CD1c-positive myeloid dendritic cell (primary cell): Measurements from ENCODE around the gene TBXA2R.
"Not testable (repeated sequence)": the region's sequence is repeated elsewhere in the genome, so short reads cannot be mapped to it uniquely, and the experiment has no call there.

Experiments
- DNase-seq: peaks from one replicate; pipeline ENCODE4 v3.0.0-alpha.2; 2016; ENCODE audit errors: extremely low spot score

TBXA2R gene

DNA sequence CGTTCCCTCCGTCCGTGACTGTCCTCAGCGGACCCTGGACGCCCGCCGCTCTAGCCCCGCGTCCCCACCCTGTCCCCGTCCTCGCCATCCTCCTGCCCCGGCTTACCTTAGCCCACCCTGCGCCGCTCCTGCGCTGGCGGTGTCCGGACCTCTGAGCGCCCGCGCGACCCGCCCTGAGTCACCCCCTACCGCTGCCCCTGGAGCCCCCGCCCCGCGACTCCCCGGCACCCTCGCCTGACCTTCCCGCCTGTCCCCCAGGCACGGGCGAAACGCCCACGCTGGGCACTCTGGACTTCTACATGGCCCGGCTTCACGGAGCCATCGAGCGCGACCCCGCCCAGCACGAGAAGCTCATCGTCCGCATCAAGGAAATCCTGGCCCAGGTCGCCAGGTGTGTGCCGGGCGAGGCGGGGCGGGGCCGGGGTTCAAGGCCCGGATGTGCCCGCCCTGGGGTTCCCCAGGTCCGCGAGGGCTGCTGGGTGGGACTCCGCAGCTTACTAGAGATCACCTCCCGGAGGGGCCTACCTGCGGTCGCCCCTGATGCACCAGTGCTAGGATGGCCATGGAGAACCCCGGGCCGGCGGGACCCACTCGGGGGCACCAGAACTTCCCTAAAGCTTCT lies 28.8 kb downstream of the TBXA2R start:
- no peak for DNase-seq

DNA sequence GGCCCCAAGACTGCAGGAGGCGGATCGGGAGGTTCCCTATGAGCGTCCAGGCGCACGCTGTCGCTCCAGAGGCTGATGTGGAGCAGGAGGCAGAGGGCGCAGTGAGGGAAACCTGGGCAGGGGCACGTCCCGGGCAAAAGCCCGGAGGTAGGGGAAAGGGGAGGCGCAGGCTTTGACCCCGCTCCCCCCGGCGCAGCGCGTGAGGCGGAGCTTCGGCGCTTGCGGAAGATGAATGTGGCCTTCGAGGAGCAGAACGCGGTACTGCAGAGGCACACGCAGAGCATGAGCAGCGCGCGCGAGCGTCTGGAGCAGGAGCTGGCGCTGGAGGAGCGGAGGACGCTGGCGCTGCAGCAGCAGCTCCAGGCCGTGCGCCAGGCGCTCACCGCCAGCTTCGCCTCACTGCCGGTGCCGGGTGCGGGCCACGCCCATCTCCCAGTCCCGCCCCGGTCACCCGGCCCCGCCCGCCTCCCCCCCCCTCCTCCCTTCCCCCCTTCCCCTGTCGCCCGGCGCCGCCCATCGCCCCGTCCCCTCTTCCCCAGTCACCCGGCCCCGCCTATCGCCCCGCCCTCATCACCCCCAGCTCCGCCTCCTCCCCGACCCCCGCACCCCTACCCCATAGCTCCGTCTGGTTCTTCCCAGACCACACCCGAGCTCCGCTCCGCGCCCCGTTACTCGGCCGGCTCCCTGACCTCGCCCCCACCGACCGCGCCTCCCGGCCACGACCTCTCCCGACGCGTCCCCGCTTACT lies 29.8 kb downstream of the TBXA2R start:
- DNase-seq = peak; percentile 53

GRCh38 chr19:3575949-3576673 lies 30.6 kb downstream of the TBXA2R start:
- no peak for DNase-seq

- no peak for DNase-seq
Observed at GRCh38 chr19:3575260-3575741, 31.4 kb downstream of the TBXA2R start.

GRCh38 chr19:3573858-3574637 lies 32.6 kb downstream of the TBXA2R start:
- peak; percentile 98 for DNase-seq

DNA sequence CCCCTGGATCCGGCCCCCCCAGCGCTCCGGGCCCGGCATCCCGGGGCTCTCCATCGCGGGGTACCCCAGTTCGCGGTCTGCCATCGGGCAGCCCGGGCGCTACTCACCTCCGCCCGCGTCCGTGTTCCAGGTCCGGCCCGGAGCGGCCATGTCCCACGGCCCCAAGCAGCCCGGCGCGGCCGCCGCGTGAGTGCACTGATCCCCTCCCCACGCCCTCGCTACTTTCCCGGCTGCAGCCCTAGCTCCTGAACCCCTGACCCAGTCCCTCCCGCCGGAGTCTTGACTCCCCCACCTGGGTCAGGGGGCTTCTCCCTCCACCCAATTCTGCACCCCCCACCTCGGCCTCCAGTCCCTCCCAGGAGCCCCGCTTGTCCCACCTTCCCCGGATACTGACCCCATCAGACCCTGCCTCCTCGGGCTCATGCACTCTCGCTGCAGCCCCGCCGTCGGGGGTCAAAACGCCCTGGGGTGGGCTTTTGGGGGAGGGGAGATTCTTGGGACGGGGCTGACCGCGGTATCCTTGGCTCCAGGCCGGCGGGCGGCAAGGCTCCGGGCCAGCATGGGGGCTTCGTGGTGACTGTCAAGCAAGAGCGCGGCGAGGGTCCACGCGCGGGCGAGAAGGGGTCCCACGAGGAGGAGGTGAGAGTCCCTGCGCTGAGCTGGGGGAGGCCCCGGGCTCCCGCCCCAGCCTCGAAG lies 33.4 kb downstream of the TBXA2R start:
- DNase-seq = no peak

GRCh38 chr19:3572855-3573161 lies 33.9 kb downstream of the TBXA2R start, which contains the start of gene HMG20B:
Gene HMG20B, plus strand, starts transcription at chr19:3572944. Its CDS starts 366 bp downstream, at chr19:3573310.
- DNase-seq = no peak

DNA sequence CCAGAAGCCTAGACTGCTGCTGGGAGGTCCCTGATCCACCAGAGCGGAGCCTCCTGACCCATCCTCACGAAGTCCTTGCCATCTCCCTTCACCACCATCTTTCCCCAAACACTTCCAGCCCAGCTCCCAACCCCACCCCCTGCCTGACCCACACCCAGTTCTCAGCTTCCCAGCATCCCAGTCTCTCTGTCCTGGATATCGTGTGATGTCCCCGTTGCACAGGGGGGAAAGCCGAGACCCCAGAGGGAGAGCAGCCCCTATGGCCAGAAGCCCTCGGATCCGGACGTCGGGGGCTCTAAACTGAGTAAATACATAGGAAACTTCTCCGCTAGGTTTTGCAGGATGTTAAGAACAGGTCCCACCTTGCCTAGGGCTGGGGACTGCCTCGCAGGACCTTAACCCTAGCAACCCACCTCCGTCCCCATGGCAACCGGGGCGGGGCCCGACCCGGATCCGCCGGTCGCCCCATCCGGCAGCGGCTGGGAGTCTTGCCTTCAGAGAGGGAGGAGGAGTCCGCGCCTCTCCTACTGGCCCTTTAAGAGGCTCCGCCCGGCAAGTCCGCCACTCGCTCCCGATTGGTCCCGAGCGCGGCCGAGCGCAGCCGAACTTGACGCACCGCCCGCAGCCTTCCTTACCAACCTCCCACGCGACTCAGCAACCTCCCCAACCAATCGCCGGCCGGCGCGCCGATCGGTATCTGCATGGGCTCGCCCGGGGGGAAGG lies 34.4 kb downstream of the TBXA2R start:
- DNase-seq = peak; percentile 100

DNA sequence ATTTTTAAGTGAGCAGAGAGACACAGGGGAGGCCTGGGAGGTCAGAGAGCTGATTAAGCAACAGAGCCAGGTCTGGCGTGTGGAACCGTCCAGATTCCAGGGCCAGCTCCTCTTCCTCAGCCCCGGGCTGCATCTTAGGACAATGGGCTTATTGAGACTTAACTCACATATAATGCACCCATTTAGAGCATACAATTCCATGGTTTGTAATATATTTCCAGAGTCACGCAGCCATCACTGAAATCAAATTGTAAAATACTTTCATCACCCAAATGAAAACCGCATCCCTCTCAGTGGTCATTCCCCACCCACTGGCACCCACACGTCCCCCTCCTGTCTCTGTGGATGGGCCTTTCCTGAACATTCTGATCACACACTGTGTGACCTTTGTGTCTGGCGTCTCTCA lies 36.1 kb downstream of the TBXA2R start:
- DNase-seq = peak; percentile 70

DNA sequence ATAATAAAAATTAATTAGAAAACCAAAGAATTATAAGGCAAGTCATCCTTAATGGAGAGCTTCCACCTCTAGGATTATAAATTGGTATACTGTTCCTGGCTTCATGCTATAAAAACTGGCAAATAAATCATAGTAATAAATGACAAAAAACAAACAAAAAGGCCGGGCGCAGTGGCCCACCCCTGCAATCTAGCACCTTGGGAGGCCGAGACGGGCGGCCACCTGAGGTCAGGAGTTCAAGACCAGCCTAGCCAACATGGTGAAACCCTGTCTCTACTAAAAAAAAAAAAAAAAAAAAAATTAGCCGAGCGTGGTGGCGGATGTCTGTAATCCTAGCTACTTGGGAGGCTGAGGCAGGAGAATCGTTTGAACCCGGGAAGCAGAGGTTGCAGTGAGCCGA lies 36.6 kb downstream of the TBXA2R start:
- DNase-seq = not testable (repeated sequence)

DNA sequence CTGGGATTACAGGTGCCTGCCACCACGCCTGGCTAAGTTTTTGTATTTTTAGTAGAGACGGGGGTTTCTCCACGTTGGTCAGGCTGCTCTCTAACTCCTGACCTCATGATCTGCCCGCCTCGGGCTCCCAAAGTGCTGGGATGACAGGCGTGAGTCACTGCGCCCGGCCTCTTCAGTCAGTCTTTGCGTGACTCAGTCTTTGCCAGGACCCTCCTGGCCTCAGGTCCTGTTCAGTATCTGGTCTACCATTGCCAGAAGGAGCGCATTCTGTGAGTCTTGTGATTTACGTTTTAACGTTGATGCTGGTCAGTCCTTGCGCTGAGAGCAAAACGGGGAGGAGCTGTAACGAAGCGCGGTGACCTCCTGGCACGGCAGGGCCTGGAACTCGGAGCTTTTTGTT lies 41.5 kb downstream of the TBXA2R start:
- DNase-seq = no peak

DNA sequence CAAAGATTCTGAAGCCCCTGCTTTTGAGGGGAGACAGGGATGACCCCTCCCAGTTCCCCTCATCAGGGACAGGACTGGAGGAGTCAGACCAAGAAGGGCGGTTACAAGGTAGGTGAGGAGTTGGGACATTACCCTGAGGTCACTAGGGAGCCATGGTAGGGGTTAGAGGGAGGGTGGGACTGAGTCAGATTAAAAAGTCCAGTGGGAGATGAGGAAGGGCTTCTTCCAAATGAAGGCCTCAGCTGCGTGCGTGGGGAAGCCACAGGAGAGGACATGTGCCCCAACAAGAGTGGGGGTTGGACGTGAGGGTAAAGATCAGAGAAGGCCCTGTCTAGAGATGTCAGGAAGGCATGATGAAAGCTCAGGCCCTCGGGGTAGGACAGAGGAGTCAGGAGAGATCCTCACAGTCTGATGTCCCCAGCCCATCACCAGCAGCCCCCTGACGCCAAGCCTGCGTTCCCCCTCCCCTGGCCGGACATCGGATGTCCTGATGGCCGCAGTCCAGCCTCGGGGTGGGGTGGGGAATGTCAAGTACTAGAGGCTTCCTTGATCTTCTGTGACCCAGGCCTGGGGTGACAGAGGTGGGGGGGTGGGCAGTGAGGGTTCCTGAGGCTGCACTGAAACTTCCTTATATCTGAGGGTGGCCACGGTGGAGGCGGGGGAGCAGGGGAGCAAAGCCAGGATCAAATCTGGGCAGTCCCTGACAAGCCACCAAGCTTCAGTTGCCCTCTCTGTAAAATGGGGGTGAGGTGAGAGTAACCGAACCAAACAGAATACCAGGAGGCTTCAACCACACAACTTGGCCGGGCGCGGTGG lies 42.8 kb downstream of the TBXA2R start:
- peak; percentile 72 for DNase-seq

- peak; percentile 99 for DNase-seq
Observed at GRCh38 chr19:3557461-3558248, 49.0 kb downstream of the TBXA2R start, which contains the start of gene MFSD12. Gene MFSD12, minus strand, starts transcription at chr19:3557586. Its CDS starts 183 bp downstream, at chr19:3557403.

DNA sequence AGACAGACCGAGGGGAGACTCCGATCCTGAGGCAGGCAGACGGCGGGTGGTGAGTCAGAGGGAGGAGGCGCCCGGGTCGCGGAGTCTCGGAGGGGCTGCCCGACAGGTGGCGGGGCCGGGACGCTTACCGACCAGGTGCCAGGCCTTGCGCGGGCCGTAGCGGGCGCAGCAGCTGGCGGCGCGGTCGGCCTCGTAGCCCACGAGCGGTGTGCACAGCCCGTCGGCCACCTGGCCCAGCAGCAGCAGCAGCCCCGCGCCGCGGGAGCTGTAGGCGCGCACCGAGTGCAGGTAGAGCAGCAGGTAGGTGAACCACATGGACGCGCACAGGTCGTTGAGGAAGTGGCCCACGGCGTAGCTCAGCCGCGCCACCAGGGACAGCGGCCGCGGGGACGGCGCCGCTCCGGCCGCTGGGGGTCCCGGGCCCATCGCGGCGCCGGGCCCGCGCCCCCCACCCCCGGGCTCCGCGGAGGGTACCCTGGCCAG lies 49.7 kb downstream of the TBXA2R start:
- DNase-seq = peak; percentile 47

- no peak for DNase-seq
Observed at GRCh38 chr19:3556423-3556977, 50.2 kb downstream of the TBXA2R start.

DNA sequence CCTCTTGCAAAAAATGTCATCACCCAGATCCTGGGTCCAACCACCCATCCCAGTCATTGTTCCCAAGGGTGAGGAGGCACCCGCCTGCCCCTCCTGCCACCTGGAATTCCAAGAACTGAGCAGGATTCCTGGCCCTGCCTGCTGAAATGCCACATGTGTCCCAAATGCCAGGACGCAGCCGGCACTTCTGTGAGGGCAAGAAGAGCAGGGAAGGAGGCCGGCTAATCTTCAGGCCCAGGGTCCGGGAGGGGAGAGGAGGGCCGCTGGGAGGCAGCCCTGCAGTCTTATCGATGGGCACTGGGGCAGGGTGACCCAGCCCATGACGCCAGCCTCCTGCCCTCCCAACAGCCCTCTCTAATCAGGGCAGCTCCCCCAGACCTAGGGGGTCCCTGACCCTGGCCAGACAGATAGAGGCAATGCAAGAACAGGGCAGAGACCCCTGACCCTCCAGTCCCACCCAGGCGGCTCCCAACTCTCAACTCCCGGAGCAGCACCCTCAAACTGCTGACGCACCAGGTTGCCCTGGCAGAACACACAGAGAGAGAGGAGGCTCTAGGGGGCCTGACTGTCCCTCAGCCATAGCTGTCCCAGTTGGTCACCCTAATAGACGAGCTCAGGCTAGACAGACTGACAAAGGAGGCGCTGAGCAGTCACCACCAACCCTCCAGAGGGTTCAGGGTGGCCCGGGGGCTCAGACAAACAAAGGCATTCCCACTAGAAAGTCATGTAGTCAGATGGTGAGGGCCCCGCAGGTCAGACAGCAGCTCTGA lies 50.8 kb downstream of the TBXA2R start:
- DNase-seq = no peak

GRCh38 chr19:3554254-3555083 lies 52.2 kb downstream of the TBXA2R start:
- DNase-seq = peak; percentile 65
